ENCODE measurements around the gene IFI27. TPM values are rescaled to one million over a fixed set of nuclear protein-coding genes. Genes with fewer than 3 reads are reported as not detected.

The IFI27 gene
- total RNA-seq, 1 donor from 2014 or later: 7.5 TPM

GRCh38 chr14:94128216-94128839 is 17.8 kb downstream of the IFI27 start:
- Mint-ChIP-seq H3K27ac (peak overlapping the region; percentile 11), H3K36me3 (ENCODE audit: insufficient read depth) (no peaks in the 10 kb centered on the region), H3K4me3 (ENCODE audit: low read depth) (peak overlapping the region; percentile 72), H3K27me3 (no peaks in the 10 kb centered on the region), H3K9me3 (ENCODE audit: low read depth) (no peaks in the 10 kb centered on the region), H3K4me1 (ENCODE audit: low read depth) (peaks cover 10% of the 10 kb centered on the region)
- TF ChIP-seq, protein P1, sequence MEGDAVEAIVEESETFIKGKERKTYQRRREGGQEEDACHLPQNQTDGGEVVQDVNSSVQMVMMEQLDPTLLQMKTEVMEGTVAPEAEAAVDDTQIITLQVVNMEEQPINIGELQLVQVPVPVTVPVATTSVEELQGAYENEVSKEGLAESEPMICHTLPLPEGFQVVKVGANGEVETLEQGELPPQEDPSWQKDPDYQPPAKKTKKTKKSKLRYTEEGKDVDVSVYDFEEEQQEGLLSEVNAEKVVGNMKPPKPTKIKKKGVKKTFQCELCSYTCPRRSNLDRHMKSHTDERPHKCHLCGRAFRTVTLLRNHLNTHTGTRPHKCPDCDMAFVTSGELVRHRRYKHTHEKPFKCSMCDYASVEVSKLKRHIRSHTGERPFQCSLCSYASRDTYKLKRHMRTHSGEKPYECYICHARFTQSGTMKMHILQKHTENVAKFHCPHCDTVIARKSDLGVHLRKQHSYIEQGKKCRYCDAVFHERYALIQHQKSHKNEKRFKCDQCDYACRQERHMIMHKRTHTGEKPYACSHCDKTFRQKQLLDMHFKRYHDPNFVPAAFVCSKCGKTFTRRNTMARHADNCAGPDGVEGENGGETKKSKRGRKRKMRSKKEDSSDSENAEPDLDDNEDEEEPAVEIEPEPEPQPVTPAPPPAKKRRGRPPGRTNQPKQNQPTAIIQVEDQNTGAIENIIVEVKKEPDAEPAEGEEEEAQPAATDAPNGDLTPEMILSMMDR (IDR thresholded peaks at IDR 0.05; ENCODE audit: unreplicated experiment): no peak
- DNase-seq (ENCODE audit: low spot score, unreplicated experiment): no peak

- Mint-ChIP-seq H3K4me3 (ENCODE audit: low read depth) (peak within 1 kb of the TSS; percentile 72), H3K27me3 (no peaks in the 10 kb centered on the region), H3K27ac (peak within 1 kb of the TSS; percentile 43), H3K4me1 (ENCODE audit: low read depth) (peaks cover 10% of the 10 kb centered on the region), H3K36me3 (ENCODE audit: insufficient read depth) (no peaks in the 10 kb centered on the region), H3K9me3 (ENCODE audit: low read depth) (no peaks in the 10 kb centered on the region)
- TF ChIP-seq, protein P1 (IDR thresholded peaks at IDR 0.05; ENCODE audit: unreplicated experiment): peak; percentile 52
- peak; percentile 48 for DNase-seq (ENCODE audit: low spot score, unreplicated experiment)
Observed at GRCh38 chr14:94129111-94129757, 18.7 kb downstream of the IFI27 start, which contains the start of gene IFI27L2. Gene IFI27L2 (minus strand): TSS chr14:94129604. CDS start chr14:94129564, 40 bp downstream.

GRCh38 chr14:94129758-94130414 is 19.4 kb downstream of the IFI27 start:
- no peaks in the 10 kb centered on the region for H3K36me3 Mint-ChIP-seq (ENCODE audit: insufficient read depth)
- no peaks in the 10 kb centered on the region for H3K27me3 Mint-ChIP-seq
- H3K4me3 Mint-ChIP-seq (ENCODE audit: low read depth): peak overlapping the region; percentile 72
- H3K9me3 Mint-ChIP-seq (ENCODE audit: low read depth): peaks cover under 1% of the 10 kb centered on the region
- DNase-seq (ENCODE audit: low spot score, unreplicated experiment): no peak
- peak overlapping the region; percentile 43 for H3K27ac Mint-ChIP-seq
- TF ChIP-seq, protein P1 (IDR thresholded peaks at IDR 0.05; ENCODE audit: unreplicated experiment): no peak
- H3K4me1 Mint-ChIP-seq (ENCODE audit: low read depth): peaks cover 10% of the 10 kb centered on the region

GRCh38 chr14:94132285-94132887 is 21.9 kb downstream of the IFI27 start:
- H3K4me3 Mint-ChIP-seq (ENCODE audit: low read depth): no peak overlapping the region
- peaks cover 10% of the 10 kb centered on the region for H3K9me3 Mint-ChIP-seq (ENCODE audit: low read depth)
- no peak overlapping the region for H3K27ac Mint-ChIP-seq
- H3K27me3 Mint-ChIP-seq: peaks cover 2% of the 10 kb centered on the region
- peaks cover 10% of the 10 kb centered on the region for H3K4me1 Mint-ChIP-seq (ENCODE audit: low read depth)
- TF ChIP-seq, protein P1 (IDR thresholded peaks at IDR 0.05; ENCODE audit: unreplicated experiment): peak; percentile 86
- H3K36me3 Mint-ChIP-seq (ENCODE audit: insufficient read depth): no peaks in the 10 kb centered on the region
- peak; percentile 39 for DNase-seq (ENCODE audit: low spot score, unreplicated experiment)

- H3K27me3 Mint-ChIP-seq: peaks cover 6% of the 10 kb centered on the region
- no peaks in the 10 kb centered on the region for H3K4me1 Mint-ChIP-seq (ENCODE audit: low read depth)
- H3K27ac Mint-ChIP-seq: no peak overlapping the region
- DNase-seq (ENCODE audit: low spot score, unreplicated experiment): no peak
- H3K9me3 Mint-ChIP-seq (ENCODE audit: low read depth): peaks cover 10% of the 10 kb centered on the region
- no peaks in the 10 kb centered on the region for H3K36me3 Mint-ChIP-seq (ENCODE audit: insufficient read depth)
- no peak overlapping the region for H3K4me3 Mint-ChIP-seq (ENCODE audit: low read depth)
- TF ChIP-seq, protein P1 (IDR thresholded peaks at IDR 0.05; ENCODE audit: unreplicated experiment): no peak
Observed at GRCh38 chr14:94135476-94135875, 24.9 kb downstream of the IFI27 start.

Measured in progenitor cell of endocrine pancreas (in vitro differentiated cells).